GM12878 (cell line): Measurements from ENCODE around the gene TMX3.

Experiments used
- CBX5 ChIP-seq: sonication (generic); IDR thresholded peaks from 2 replicates; pipeline ENCODE4 v1.6.1; 2016; ENCODE audit warnings: low read depth, moderate library complexity, mild to moderate bottlenecking, inconsistent platforms
- CHD2 ChIP-seq: IDR thresholded peaks from 2 replicates; pipeline ENCODE4 v1.6.1; 2011; ENCODE audit warnings: low read depth, low read length, improper control_type of control experiment, borderline replicate concordance
- CTCF ChIP-seq, 3 experiments: IDR thresholded peaks in 2 of 3; conservative IDR thresholded peaks in 1 of 3; 2 replicates each; pipeline ENCODE4 v1.5.1; 2011; ENCODE audit warnings: low read depth in 3 of 3, low read length in 3 of 3, mild to moderate bottlenecking in 3 of 3, control low read depth in 2 of 3, moderate library complexity in 2 of 3, inconsistent platforms in 1 of 3, mixed read lengths in 1 of 3; ENCODE audit not compliant: control insufficient read depth in 2 of 3, insufficient read depth in 1 of 3; ENCODE audit errors: extremely low read depth in 1 of 3
- CUX1 ChIP-seq: IDR thresholded peaks from 2 replicates; pipeline ENCODE4 v1.6.1; 2012; ENCODE audit warnings: improper control_type of control experiment, low read depth, low read length; ENCODE audit not compliant: insufficient replicate concordance
- ELK1 ChIP-seq: IDR thresholded peaks from 2 replicates; pipeline ENCODE4 v1.6.1; 2012; ENCODE audit warnings: low read depth, low read length, improper control_type of control experiment
- EZH2 ChIP-seq: IDR thresholded peaks from 2 replicates; pipeline ENCODE4 v1.6.1; 2012; ENCODE audit warnings: low read depth, mild to moderate bottlenecking, control low read depth, inconsistent platforms, low read length, borderline replicate concordance; ENCODE audit not compliant: control insufficient read depth
- HDAC6 ChIP-seq: fragments of 200-600 bp; sonication (generic); IDR thresholded peaks from one replicate; pipeline ENCODE4 v1.8.0; 2017; ENCODE audit warnings: antibody characterized with exemption; ENCODE audit not compliant: unreplicated experiment
- IRF3 ChIP-seq: fragments of 450-650 bp; IDR thresholded peaks from 2 replicates; pipeline ENCODE4 v1.6.1; 2014; ENCODE audit warnings: mild to moderate bottlenecking
- NFYB ChIP-seq: IDR thresholded peaks from 2 replicates; pipeline ENCODE4 v1.6.1; 2011; ENCODE audit warnings: low read depth, mild to moderate bottlenecking, low read length, improper control_type of control experiment, moderate library complexity; ENCODE audit not compliant: insufficient read depth
- POLR2A ChIP-seq: IDR thresholded peaks from 2 replicates; pipeline ENCODE4 v1.6.1; 2011; ENCODE audit warnings: low read depth, mild to moderate bottlenecking, low read length
- TBL1XR1 ChIP-seq: IDR thresholded peaks from 2 replicates; pipeline ENCODE4 v1.6.1; 2012; ENCODE audit warnings: low read depth, low read length, improper control_type of control experiment
- USF1 ChIP-seq: IDR thresholded peaks from 2 replicates; pipeline ENCODE4 v1.6.1; 2011; ENCODE audit warnings: borderline replicate concordance, low read depth, mild to moderate bottlenecking, moderate library complexity, mixed read lengths, low read length; ENCODE audit not compliant: insufficient read depth; ENCODE audit errors: extremely low read length
- ZNF217 ChIP-seq: fragments of 450-650 bp; IDR thresholded peaks from 2 replicates; pipeline ENCODE4 v1.6.1; 2017; ENCODE audit warnings: antibody characterized with exemption, mild to moderate bottlenecking
- ZNF274 ChIP-seq: IDR thresholded peaks from one replicate; pipeline ENCODE4 v1.8.0; 2011; ENCODE audit not compliant: insufficient read length, insufficient read depth

GRCh38 chr18:68676913-68677312, 38.0 kb downstream of the TMX3 start:
- TF ChIP-seq HDAC6 (no peak), CBX5 (no peak), CTCF (IDR thresholded peaks at IDR 0.05 in 2 of 3, conservative IDR thresholded peaks at IDR 0.05 in 1 of 3; ENCODE audit: control insufficient read depth in 2 of 3, extremely low read depth in 1 of 3, insufficient read depth in 1 of 3, low read depth in 3 of 3, low read length in 3 of 3) (peak in 1 of 3 experiments; percentile 17; a peak in 1 of 6 replicates), TBL1XR1 (no peak), ZNF217 (no peak), CHD2 (no peak), ELK1 (no peak), IRF3 (no peak), USF1 (no peak), EZH2 (no peak), CUX1 (no peak), POLR2A (no peak), ZNF274 (no peak), NFYB (no peak)
